Measurements from ENCODE around the gene SYNCRIP. TPM values are rescaled to one million over a fixed set of nuclear protein-coding genes. Genes with fewer than 3 reads are reported as not detected.

The SYNCRIP gene
- total RNA-seq, 1 donor, result 59.4 TPM

DNA sequence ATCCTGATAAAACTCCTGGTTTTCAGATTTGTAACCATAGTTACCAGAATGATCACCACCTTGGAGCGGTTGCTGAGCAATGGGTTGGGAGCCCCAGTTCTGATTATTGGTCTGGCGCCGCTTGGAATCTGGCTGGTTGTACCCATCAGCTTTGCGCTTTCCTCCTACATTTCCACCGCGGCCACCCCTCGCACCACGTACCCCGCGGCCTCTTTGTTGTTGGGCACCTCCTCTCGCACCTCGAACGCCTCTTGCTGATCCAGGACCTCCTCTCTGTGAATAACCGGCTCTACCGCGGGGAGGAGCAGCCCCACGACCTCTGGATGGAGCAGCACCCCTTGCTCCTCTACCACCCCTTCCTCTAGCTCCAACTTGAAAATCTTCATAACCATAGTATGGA is 27.9 kb downstream of the SYNCRIP start:
- Histone ChIP-seq H3K9me3 (ENCODE audit: low read depth, low read length) (no peaks in the 10 kb centered on the region), H3K4me2 (ENCODE audit: insufficient read depth, low read length) (no peak overlapping the region), H4K20me1 (ENCODE audit: insufficient read depth, low read length) (peaks cover under 1% of the 10 kb centered on the region), H3K79me2 (ENCODE audit: insufficient read depth, low read length) (peaks cover 68% of the 10 kb centered on the region), H2AFZ (ENCODE audit: low read length) (no peak overlapping the region), H3K27me3 (ENCODE audit: insufficient read depth, low read length) (no peaks in the 10 kb centered on the region), H3K4me1 (ENCODE audit: insufficient read depth, low read length) (peaks cover under 1% of the 10 kb centered on the region), H3K27ac (ENCODE audit: low read depth, low read length) (no peak overlapping the region), H3K4me3 (ENCODE audit: insufficient read depth, low read length) (no peak overlapping the region), H3K36me3 (ENCODE audit: insufficient read depth, low read length) (peaks cover 91% of the 10 kb centered on the region)
- no peak for DNase-seq (ENCODE audit: insufficient read length, low spot score, missing footprints)
- TF ChIP-seq, protein P1, sequence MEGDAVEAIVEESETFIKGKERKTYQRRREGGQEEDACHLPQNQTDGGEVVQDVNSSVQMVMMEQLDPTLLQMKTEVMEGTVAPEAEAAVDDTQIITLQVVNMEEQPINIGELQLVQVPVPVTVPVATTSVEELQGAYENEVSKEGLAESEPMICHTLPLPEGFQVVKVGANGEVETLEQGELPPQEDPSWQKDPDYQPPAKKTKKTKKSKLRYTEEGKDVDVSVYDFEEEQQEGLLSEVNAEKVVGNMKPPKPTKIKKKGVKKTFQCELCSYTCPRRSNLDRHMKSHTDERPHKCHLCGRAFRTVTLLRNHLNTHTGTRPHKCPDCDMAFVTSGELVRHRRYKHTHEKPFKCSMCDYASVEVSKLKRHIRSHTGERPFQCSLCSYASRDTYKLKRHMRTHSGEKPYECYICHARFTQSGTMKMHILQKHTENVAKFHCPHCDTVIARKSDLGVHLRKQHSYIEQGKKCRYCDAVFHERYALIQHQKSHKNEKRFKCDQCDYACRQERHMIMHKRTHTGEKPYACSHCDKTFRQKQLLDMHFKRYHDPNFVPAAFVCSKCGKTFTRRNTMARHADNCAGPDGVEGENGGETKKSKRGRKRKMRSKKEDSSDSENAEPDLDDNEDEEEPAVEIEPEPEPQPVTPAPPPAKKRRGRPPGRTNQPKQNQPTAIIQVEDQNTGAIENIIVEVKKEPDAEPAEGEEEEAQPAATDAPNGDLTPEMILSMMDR (IDR thresholded peaks at IDR 0.05; ENCODE audit: extremely low read depth, low read depth, low read length), result no peak

DNA sequence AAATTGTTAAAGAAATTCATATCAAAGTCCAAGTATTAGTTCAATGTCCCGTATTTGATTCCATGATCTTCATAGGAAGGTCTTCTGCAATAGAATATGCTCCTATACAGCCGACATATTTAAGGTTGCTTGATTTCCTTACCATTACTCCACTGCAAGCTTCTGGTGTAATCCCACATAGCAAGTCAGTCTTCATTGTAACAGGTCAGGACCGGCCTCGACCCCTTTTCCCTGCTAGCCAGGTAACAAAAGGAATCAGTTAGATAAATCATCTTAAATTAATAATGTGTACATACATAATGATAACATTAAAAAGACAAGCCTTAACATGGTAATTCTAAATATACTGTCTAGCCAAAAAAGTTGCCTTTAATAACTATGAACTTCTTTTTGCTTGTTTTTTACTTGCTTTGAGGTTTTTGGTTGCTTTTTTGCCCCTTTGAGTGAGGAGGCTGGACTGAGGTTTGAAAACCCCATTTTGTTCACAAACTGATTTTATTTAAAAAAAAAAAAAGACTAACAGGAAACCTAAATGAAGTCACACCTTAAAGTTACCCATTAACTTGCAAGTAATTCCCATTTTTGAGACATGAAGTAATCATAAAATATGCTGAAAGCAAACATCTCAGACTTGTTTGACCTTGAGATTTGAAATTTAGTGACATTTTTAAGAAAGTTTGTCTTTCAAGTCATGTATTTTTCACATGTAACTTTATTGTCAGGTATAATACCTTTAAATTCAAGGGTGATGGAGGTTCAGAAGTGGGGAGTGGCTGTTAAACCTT is 29.8 kb downstream of the SYNCRIP start:
- Histone ChIP-seq H3K79me2 (ENCODE audit: insufficient read depth, low read length) (peaks cover 57% of the 10 kb centered on the region), H3K27ac (ENCODE audit: low read depth, low read length) (no peak overlapping the region), H3K4me3 (ENCODE audit: insufficient read depth, low read length) (no peak overlapping the region), H3K27me3 (ENCODE audit: insufficient read depth, low read length) (no peaks in the 10 kb centered on the region), H3K4me2 (ENCODE audit: insufficient read depth, low read length) (no peak overlapping the region), H3K4me1 (ENCODE audit: insufficient read depth, low read length) (no peaks in the 10 kb centered on the region), H3K36me3 (ENCODE audit: insufficient read depth, low read length) (peaks cover 82% of the 10 kb centered on the region), H2AFZ (ENCODE audit: low read length) (no peak overlapping the region), H4K20me1 (ENCODE audit: insufficient read depth, low read length) (no peaks in the 10 kb centered on the region), H3K9me3 (ENCODE audit: low read depth, low read length) (no peaks in the 10 kb centered on the region)
- TF ChIP-seq, protein P1 (IDR thresholded peaks at IDR 0.05; ENCODE audit: extremely low read depth, low read depth, low read length), result no peak
- no peak for DNase-seq (ENCODE audit: insufficient read length, low spot score, missing footprints)

DNA sequence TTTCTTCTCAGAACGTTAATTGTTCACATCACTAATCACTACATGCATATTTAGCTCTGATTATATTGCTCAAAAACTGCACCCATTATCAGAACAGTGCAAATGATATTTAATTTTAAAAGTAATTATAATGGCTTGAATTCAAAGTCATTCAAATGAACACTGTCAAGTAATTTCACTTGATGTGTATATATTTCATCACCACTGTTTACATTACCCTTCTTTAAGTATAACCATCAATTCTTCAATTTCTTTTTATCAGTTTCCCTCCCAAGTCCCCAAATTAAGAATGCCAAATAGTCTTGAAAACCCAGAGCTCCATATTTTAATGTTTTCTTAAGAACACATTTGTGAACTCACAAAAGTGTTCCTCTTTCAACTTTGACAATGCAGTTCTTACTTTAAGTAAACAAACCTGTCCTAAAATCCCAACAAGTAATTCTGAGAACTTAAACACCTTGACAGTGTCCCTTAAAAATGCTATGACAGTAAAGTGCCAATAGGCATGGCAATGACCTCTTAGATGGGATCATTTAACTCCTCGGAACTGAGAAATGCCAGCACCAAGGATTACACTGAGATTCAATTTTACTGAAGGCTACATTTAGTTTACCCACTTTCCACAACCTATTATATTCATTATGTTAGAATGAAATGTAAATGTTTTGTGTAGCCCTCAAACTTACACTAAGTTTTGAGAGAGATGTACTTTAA is 32.3 kb downstream of the SYNCRIP start:
- Histone ChIP-seq H3K4me1 (ENCODE audit: insufficient read depth, low read length) (no peaks in the 10 kb centered on the region), H3K79me2 (ENCODE audit: insufficient read depth, low read length) (peaks cover 35% of the 10 kb centered on the region), H3K36me3 (ENCODE audit: insufficient read depth, low read length) (peaks cover 71% of the 10 kb centered on the region), H4K20me1 (ENCODE audit: insufficient read depth, low read length) (peaks cover 2% of the 10 kb centered on the region), H3K4me2 (ENCODE audit: insufficient read depth, low read length) (no peak overlapping the region), H2AFZ (ENCODE audit: low read length) (no peak overlapping the region), H3K9me3 (ENCODE audit: low read depth, low read length) (no peaks in the 10 kb centered on the region), H3K27ac (ENCODE audit: low read depth, low read length) (no peak overlapping the region), H3K27me3 (ENCODE audit: insufficient read depth, low read length) (no peaks in the 10 kb centered on the region), H3K4me3 (ENCODE audit: insufficient read depth, low read length) (no peak overlapping the region)
- TF ChIP-seq, protein P1 (IDR thresholded peaks at IDR 0.05; ENCODE audit: extremely low read depth, low read depth, low read length), result no peak
- DNase-seq (ENCODE audit: insufficient read length, low spot score, missing footprints), result no peak

DNA sequence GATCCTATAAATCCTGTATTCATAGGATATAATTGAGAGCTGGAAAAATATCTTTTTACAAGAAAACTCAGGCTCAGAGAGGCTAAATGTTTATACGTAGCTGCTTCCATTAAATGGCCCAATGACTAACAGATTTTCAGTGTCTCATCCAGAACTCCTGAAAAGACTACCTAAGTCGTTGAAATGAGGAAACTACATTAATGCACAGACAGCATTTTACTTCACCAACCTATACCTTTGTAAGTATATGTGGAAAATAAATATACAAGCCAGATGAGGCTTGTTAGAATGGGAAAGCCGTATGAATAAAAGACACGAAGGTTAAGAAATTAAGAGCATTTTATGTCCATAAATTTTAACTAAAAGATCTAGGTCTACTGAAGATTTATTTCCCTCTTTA is 40.6 kb downstream of the SYNCRIP start:
- TF ChIP-seq, protein P1 (IDR thresholded peaks at IDR 0.05; ENCODE audit: extremely low read depth, low read depth, low read length), result no peak
- Histone ChIP-seq H3K4me2 (ENCODE audit: insufficient read depth, low read length) (no peak overlapping the region), H3K27me3 (ENCODE audit: insufficient read depth, low read length) (no peaks in the 10 kb centered on the region), H2AFZ (ENCODE audit: low read length) (no peak overlapping the region), H3K36me3 (ENCODE audit: insufficient read depth, low read length) (peaks cover 7% of the 10 kb centered on the region), H3K79me2 (ENCODE audit: insufficient read depth, low read length) (no peaks in the 10 kb centered on the region), H4K20me1 (ENCODE audit: insufficient read depth, low read length) (peaks cover 2% of the 10 kb centered on the region), H3K4me3 (ENCODE audit: insufficient read depth, low read length) (no peak overlapping the region), H3K4me1 (ENCODE audit: insufficient read depth, low read length) (no peaks in the 10 kb centered on the region), H3K27ac (ENCODE audit: low read depth, low read length) (no peak overlapping the region), H3K9me3 (ENCODE audit: low read depth, low read length) (no peaks in the 10 kb centered on the region)
- DNase-seq (ENCODE audit: insufficient read length, low spot score, missing footprints), result no peak

Data from osteoblast (primary cell).